Kidney epithelial cell (primary cell): ENCODE results near the gene VCL. TPM values are rescaled to one million over a fixed set of nuclear protein-coding genes. Genes with fewer than 3 reads are reported as not detected.

Experiments
- DNase-seq: peaks from one replicate; pipeline ENCODE4 v3.0.0-alpha.2; 2010; ENCODE audit warnings: low read depth
- H3K27me3 ChIP-seq: 2 replicates; pipeline ENCODE4 v1.6.0; 2011; ENCODE audit warnings: low read length; ENCODE audit not compliant: control insufficient read depth, insufficient read depth
- H3K36me3 ChIP-seq: 2 replicates; pipeline ENCODE4 v1.5.1; 2011; ENCODE audit warnings: low read length; ENCODE audit not compliant: control insufficient read depth, insufficient read depth
- H3K4me3 ChIP-seq: 2 replicates; pipeline ENCODE4 v1.5.1; 2011; ENCODE audit warnings: low read depth, mild to moderate bottlenecking, control low read depth, low read length
- total RNA-seq: library from RNA; depleted of rRNA; stranded (reverse); fragments of >200 nt; gene quantifications from 2 replicates; pipeline ENCODE4 v1.2.3, GENCODE V29; 2015
- TF ChIP-seq, protein P1 (sequence below): IDR thresholded peaks from 2 replicates; pipeline ENCODE4 v1.5.1; 2011; ENCODE audit warnings: mild to moderate bottlenecking, moderate library complexity, low read length, control low read depth, inconsistent platforms; ENCODE audit not compliant: insufficient read depth, poor library complexity, severe bottlenecking

VCL gene
- total RNA-seq, 1 donor from 2014 or later: 148 TPM

DNA sequence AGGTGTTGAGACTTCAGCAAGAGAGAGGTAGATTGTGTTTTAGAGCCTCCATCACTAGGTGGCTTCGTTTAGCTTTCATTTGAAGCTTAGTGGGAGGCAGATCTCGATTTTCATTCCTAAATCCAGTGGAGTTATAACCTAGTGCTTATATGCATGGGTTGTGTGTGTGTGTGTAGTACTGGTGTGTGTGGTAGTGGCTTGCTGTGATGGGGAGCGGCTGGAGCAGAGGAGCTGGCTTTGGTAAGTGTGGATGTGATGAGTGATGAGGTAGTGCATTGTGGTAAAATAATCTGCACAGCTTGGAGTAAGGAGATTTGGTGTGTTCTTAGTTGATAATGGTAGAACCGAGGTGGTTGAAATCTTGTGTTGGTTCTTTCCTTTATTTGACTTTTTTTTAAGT lies 109.5 kb downstream of the VCL start:
- TF ChIP-seq, protein P1, sequence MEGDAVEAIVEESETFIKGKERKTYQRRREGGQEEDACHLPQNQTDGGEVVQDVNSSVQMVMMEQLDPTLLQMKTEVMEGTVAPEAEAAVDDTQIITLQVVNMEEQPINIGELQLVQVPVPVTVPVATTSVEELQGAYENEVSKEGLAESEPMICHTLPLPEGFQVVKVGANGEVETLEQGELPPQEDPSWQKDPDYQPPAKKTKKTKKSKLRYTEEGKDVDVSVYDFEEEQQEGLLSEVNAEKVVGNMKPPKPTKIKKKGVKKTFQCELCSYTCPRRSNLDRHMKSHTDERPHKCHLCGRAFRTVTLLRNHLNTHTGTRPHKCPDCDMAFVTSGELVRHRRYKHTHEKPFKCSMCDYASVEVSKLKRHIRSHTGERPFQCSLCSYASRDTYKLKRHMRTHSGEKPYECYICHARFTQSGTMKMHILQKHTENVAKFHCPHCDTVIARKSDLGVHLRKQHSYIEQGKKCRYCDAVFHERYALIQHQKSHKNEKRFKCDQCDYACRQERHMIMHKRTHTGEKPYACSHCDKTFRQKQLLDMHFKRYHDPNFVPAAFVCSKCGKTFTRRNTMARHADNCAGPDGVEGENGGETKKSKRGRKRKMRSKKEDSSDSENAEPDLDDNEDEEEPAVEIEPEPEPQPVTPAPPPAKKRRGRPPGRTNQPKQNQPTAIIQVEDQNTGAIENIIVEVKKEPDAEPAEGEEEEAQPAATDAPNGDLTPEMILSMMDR: no peak

DNA sequence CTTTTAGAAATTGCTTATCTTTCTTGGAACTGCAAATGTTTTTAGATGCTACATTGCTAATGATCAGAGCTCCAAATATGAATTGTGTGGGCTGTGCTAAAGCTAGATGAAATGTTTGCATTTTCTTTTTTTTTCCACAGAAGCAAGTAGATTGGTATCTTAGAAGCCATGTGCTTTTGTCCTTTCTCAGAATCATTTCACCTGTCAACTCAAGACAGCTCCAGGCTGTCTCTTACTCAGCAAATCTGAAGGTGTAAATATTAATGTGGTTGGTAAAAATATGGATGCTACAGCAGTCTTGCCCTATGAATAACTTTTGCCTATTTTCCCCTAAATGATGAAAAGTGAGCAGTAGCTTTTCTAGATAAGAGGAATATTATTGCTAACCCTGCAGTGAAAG lies 111.5 kb downstream of the VCL start:
- no peak overlapping the region for H3K4me3 ChIP-seq
- peaks cover 12% of the 10 kb centered on the region for H3K36me3 ChIP-seq
- peaks cover 3% of the 10 kb centered on the region for H3K27me3 ChIP-seq
- no peak for DNase-seq
- TF ChIP-seq, protein P1: no peak

More for the DNA sequence above, 109.5 kb downstream of the VCL start:
- Histone ChIP-seq H3K27me3 (no peaks in the 10 kb centered on the region), H3K36me3 (peaks cover 7% of the 10 kb centered on the region), H3K4me3 (no peak overlapping the region)
- DNase-seq: no peak

DNA sequence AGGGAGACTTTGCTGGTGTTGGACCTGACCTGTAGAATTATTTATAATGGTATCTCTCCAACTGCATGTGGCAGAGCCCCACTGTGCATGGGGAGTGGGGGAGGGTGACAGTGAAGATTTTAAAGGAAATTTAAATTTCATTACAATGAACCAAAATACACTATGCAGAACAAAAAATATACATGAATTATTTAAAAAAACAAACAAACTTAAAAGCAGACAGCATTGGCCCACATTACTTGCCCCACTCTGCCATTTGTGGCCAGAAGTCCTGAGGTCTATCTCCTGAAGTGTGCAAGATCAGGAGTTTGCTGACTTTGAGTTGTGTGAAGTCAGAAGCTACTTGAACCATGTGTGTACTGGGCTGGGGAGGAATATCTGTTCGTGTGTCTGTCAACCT lies 112.2 kb downstream of the VCL start:
- DNase-seq: no peak
- peaks cover 3% of the 10 kb centered on the region for H3K27me3 ChIP-seq
- peaks cover 12% of the 10 kb centered on the region for H3K36me3 ChIP-seq
- TF ChIP-seq, protein P1: no peak
- H3K4me3 ChIP-seq: no peak overlapping the region

DNA sequence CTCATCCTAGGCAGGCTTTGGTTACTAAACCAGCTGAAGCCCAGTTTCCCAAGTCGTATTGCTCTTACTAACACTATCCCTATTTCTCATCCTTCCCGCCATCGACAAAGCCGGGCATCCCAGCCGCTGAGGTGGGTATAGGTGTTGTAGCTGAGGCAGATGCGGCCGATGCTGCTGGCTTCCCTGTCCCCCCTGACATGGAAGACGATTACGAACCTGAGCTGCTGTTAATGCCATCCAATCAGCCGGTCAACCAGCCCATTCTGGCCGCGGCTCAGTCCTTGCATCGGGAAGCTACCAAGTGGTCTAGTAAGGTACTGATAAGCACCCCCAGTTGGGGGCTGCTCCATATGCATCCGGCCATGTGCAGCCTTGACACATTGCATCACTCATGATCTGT lies 113.9 kb downstream of the VCL start:
- H3K36me3 ChIP-seq: peaks cover 12% of the 10 kb centered on the region
- TF ChIP-seq, protein P1: no peak
- no peak for DNase-seq
- peaks cover 3% of the 10 kb centered on the region for H3K27me3 ChIP-seq
- no peak overlapping the region for H3K4me3 ChIP-seq

DNA sequence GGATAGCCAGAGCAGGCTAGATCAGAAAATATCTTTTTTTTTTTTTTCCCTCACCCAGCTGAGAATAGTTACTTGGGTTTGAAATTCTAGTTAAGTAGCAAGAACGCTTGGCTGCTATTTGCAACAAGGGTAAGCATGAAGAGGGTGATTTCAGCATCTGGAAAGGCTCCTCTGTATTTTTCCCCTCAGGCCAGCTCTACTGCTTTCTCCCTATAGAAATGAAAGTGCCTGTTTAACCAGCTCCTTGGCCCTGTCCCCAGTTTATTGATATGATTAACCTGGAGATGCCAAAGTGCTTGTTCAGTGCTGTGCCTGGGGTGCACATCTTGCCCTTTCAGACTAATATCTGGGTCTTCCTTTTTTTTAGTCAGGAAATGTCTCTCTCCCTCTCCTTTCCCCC lies 115.6 kb downstream of the VCL start:
- Histone ChIP-seq H3K27me3 (peaks cover 3% of the 10 kb centered on the region), H3K36me3 (peaks cover 9% of the 10 kb centered on the region), H3K4me3 (no peak overlapping the region)
- TF ChIP-seq, protein P1: no peak
- DNase-seq: no peak

DNA sequence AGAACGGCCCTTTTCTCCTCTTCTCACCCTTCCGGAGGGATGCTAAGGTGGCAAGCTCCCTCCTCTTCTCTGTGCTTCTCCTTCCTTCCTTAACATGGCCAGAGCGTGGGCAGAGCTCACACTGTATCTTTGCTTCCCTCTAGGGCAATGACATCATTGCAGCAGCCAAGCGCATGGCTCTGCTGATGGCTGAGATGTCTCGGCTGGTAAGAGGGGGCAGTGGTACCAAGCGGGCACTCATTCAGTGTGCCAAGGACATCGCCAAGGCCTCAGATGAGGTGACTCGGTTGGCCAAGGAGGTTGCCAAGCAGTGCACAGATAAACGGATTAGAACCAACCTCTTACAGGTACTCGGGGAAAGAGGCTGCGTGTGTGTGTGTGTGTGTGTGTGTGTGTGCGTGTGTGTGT lies 116.1 kb downstream of the VCL start:
- H3K4me3 ChIP-seq: no peak overlapping the region
- H3K36me3 ChIP-seq: peaks cover 10% of the 10 kb centered on the region
- DNase-seq: no peak
- peaks cover 3% of the 10 kb centered on the region for H3K27me3 ChIP-seq
- TF ChIP-seq, protein P1: no peak
